HEK293 (cell line): ENCODE results near the gene SPDYE3.
A peak's percentile ranks its signal among the peaks of the same experiment; 100 is the strongest.

Experiments used
- FEZF1 ChIP-seq: fragments of 450-650 bp; formaldehyde crosslinking; IDR thresholded peaks from 2 replicates; pipeline ENCODE4 v1.5.1; 2016; ENCODE audit warnings: missing biosample characterization, missing genetic modification characterization
- KLF1 ChIP-seq: fragments of 450-650 bp; formaldehyde crosslinking; IDR thresholded peaks from 2 replicates; pipeline ENCODE4 v1.5.1; 2016; ENCODE audit warnings: missing biosample characterization, missing genetic modification characterization
- KLF10 ChIP-seq: fragments of 450-650 bp; IDR thresholded peaks from 2 replicates; pipeline ENCODE4 v1.5.1; 2018; ENCODE audit warnings: missing biosample characterization, mild to moderate bottlenecking, missing genetic modification characterization
- KLF8 ChIP-seq: fragments of 450-650 bp; formaldehyde crosslinking; IDR thresholded peaks from 2 replicates; pipeline ENCODE4 v1.5.1; 2016; ENCODE audit warnings: missing biosample characterization, missing genetic modification characterization
- MEIS1 ChIP-seq: sonication (generic); formaldehyde crosslinking; IDR thresholded peaks from 2 replicates; pipeline ENCODE4 v1.8.1; 2022; ENCODE audit warnings: missing genetic modification reagents, mild to moderate bottlenecking, borderline replicate concordance
- MZF1 ChIP-seq: fragments of 450-650 bp; formaldehyde crosslinking; IDR thresholded peaks from 2 replicates; pipeline ENCODE4 v1.5.1; 2017; ENCODE audit warnings: missing biosample characterization, missing genetic modification characterization, borderline replicate concordance
- YY1 ChIP-seq: fragments of 450-650 bp; formaldehyde crosslinking; IDR thresholded peaks from 2 replicates; pipeline ENCODE4 v1.5.1; 2018; ENCODE audit warnings: missing biosample characterization, missing genetic modification characterization
- ZBTB8A ChIP-seq: fragments of 450-650 bp; formaldehyde crosslinking; IDR thresholded peaks from 2 replicates; pipeline ENCODE4 v1.5.1; 2016; ENCODE audit warnings: missing biosample characterization, missing genetic modification characterization
- ZIC2 ChIP-seq: fragments of 450-650 bp; formaldehyde crosslinking; IDR thresholded peaks from 2 replicates; pipeline ENCODE4 v1.5.1; 2016; ENCODE audit warnings: missing biosample characterization, missing genetic modification characterization
- ZNF19 ChIP-seq: fragments of 450-650 bp; formaldehyde crosslinking; IDR thresholded peaks from 2 replicates; pipeline ENCODE4; 2016; ENCODE audit warnings: missing biosample characterization, missing genetic modification characterization, low read depth
- ZNF324 ChIP-seq: fragments of 450-650 bp; formaldehyde crosslinking; IDR thresholded peaks from 2 replicates; pipeline ENCODE4 v1.5.1; 2016; ENCODE audit warnings: missing biosample characterization, missing genetic modification characterization
- ZNF335 ChIP-seq: fragments of 450-650 bp; formaldehyde crosslinking; conservative IDR thresholded peaks from 2 replicates; pipeline ENCODE4 v1.5.1; 2016; ENCODE audit warnings: missing biosample characterization, missing genetic modification characterization
- ZNF394 ChIP-seq: fragments of 450-650 bp; formaldehyde crosslinking; IDR thresholded peaks from 2 replicates; pipeline ENCODE4 v1.5.1; 2016; ENCODE audit warnings: missing biosample characterization, missing genetic modification characterization, mild to moderate bottlenecking, moderate library complexity, borderline replicate concordance
- ZNF610 ChIP-seq: fragments of 450-650 bp; formaldehyde crosslinking; IDR thresholded peaks from 2 replicates; pipeline ENCODE4 v1.5.1; 2016; ENCODE audit warnings: missing biosample characterization, missing genetic modification characterization, borderline replicate concordance
- ZNF843 ChIP-seq: fragments of 450-650 bp; formaldehyde crosslinking; IDR thresholded peaks from 2 replicates; pipeline ENCODE4 v1.5.1; 2016; ENCODE audit warnings: missing biosample characterization, missing genetic modification characterization
- TF ChIP-seq, protein P1 (sequence below): fragments of 450-650 bp; formaldehyde crosslinking; IDR thresholded peaks from 2 replicates; pipeline ENCODE4 v1.5.1; 2017; ENCODE audit warnings: missing biosample characterization, mild to moderate bottlenecking, missing genetic modification characterization, moderate library complexity
- TF ChIP-seq, protein P2 (sequence below): fragments of 450-650 bp; formaldehyde crosslinking; IDR thresholded peaks from 2 replicates; pipeline ENCODE4 v1.5.1; 2016; ENCODE audit warnings: missing biosample characterization, missing genetic modification characterization
- TF ChIP-seq, protein P3 (sequence below): fragments of 450-650 bp; formaldehyde crosslinking; IDR thresholded peaks from 2 replicates; pipeline ENCODE4 v1.5.1; 2016; ENCODE audit warnings: missing biosample characterization, missing genetic modification characterization, borderline replicate concordance
- TF ChIP-seq, protein P4 (sequence below): fragments of 450-650 bp; formaldehyde crosslinking; IDR thresholded peaks from 2 replicates; pipeline ENCODE4 v1.5.1; 2016; ENCODE audit warnings: missing biosample characterization, missing genetic modification characterization
- TF ChIP-seq, protein P5 (sequence below): fragments of 450-650 bp; formaldehyde crosslinking; conservative IDR thresholded peaks from 2 replicates; pipeline ENCODE4 v1.5.1; 2016; ENCODE audit warnings: low read depth, missing biosample characterization, missing genetic modification characterization

Gene SPDYE3

DNA sequence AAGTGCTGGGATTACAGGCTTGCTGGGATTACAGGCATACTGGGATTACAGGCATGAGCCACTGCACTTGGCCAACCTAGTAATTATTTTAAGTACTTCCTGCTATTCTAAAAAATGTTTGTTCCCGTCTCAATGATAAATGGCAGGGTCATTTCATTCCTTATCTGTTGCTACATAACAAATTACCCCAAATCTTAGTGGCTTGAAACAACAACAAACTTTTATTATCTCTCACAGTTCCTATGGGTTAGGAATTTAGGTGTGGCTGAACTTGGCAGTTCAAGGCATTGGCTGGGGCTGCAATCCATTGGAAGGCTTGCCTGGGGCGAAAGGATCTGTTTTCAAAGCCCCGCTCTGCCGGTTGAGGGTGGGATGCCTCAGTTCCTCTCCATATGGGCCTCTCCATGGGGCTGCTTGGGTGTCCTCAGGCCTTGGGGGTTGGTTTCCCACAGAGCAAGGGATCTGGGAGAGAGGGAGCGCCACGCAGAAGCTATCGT is 42.8 kb upstream of the SPDYE3 start (continued):
- peak; percentile 97 for TF ChIP-seq ZNF843 (tag by site-specific recombination)
- peak; percentile 92 for TF ChIP-seq KLF1 (tag by site-specific recombination)
- TF ChIP-seq, protein P1, sequence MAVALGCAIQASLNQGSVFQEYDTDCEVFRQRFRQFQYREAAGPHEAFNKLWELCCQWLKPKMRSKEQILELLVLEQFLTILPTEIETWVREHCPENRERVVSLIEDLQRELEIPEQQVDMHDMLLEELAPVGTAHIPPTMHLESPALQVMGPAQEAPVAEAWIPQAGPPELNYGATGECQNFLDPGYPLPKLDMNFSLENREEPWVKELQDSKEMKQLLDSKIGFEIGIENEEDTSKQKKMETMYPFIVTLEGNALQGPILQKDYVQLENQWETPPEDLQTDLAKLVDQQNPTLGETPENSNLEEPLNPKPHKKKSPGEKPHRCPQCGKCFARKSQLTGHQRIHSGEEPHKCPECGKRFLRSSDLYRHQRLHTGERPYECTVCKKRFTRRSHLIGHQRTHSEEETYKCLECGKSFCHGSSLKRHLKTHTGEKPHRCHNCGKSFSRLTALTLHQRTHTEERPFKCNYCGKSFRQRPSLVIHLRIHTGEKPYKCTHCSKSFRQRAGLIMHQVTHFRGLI = peak; percentile 73
- peak; percentile 37; the same call in 1 of the 2 replicates for TF ChIP-seq ZNF394 (tag by site-specific recombination)
- peak; percentile 34; the same call in 1 of the 2 replicates for TF ChIP-seq MZF1 (tag by site-specific recombination)
- peak; percentile 41; the same call in 1 of the 2 replicates for TF ChIP-seq ZNF335 (tag by site-specific recombination)
- TF ChIP-seq, protein P2, sequence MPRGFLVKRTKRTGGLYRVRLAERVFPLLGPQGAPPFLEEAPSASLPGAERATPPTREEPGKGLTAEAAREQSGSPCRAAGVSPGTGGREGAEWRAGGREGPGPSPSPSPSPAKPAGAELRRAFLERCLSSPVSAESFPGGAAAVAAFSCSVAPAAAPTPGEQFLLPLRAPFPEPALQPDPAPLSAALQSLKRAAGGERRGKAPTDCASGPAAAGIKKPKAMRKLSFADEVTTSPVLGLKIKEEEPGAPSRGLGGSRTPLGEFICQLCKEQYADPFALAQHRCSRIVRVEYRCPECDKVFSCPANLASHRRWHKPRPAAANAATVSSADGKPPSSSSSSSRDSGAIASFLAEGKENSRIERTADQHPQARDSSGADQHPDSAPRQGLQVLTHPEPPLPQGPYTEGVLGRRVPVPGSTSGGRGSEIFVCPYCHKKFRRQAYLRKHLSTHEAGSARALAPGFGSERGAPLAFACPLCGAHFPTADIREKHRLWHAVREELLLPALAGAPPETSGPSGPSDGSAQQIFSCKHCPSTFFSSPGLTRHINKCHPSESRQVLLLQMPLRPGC = peak; percentile 88
- TF ChIP-seq YY1 (tag by site-specific recombination) = peak; percentile 34; the same call in 1 of the 2 replicates
- peak; percentile 79 for TF ChIP-seq ZIC2 (tag by site-specific recombination)
- TF ChIP-seq ZNF324 = 0 out of 2 replicates have a peak, but pooled peaks have one; percentile 70
- TF ChIP-seq, protein P3, sequence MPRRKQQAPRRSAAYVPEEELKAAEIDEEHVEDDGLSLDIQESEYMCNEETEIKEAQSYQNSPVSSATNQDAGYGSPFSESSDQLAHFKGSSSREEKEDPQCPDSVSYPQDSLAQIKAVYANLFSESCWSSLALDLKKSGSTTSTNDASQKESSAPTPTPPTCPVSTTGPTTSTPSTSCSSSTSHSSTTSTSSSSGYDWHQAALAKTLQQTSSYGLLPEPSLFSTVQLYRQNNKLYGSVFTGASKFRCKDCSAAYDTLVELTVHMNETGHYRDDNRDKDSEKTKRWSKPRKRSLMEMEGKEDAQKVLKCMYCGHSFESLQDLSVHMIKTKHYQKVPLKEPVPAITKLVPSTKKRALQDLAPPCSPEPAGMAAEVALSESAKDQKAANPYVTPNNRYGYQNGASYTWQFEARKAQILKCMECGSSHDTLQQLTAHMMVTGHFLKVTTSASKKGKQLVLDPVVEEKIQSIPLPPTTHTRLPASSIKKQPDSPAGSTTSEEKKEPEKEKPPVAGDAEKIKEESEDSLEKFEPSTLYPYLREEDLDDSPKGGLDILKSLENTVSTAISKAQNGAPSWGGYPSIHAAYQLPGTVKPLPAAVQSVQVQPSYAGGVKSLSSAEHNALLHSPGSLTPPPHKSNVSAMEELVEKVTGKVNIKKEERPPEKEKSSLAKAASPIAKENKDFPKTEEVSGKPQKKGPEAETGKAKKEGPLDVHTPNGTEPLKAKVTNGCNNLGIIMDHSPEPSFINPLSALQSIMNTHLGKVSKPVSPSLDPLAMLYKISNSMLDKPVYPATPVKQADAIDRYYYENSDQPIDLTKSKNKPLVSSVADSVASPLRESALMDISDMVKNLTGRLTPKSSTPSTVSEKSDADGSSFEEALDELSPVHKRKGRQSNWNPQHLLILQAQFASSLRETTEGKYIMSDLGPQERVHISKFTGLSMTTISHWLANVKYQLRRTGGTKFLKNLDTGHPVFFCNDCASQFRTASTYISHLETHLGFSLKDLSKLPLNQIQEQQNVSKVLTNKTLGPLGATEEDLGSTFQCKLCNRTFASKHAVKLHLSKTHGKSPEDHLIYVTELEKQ = peak; percentile 59; the same call in 1 of the 2 replicates
- TF ChIP-seq ZBTB8A = peak; percentile 80
- peak; percentile 95 for TF ChIP-seq FEZF1
- TF ChIP-seq KLF8 (tag by site-specific recombination) = peak; percentile 20; the same call in 1 of the 2 replicates
- peak; percentile 88 for TF ChIP-seq KLF10 (tag by site-specific recombination)
- TF ChIP-seq, protein P4, sequence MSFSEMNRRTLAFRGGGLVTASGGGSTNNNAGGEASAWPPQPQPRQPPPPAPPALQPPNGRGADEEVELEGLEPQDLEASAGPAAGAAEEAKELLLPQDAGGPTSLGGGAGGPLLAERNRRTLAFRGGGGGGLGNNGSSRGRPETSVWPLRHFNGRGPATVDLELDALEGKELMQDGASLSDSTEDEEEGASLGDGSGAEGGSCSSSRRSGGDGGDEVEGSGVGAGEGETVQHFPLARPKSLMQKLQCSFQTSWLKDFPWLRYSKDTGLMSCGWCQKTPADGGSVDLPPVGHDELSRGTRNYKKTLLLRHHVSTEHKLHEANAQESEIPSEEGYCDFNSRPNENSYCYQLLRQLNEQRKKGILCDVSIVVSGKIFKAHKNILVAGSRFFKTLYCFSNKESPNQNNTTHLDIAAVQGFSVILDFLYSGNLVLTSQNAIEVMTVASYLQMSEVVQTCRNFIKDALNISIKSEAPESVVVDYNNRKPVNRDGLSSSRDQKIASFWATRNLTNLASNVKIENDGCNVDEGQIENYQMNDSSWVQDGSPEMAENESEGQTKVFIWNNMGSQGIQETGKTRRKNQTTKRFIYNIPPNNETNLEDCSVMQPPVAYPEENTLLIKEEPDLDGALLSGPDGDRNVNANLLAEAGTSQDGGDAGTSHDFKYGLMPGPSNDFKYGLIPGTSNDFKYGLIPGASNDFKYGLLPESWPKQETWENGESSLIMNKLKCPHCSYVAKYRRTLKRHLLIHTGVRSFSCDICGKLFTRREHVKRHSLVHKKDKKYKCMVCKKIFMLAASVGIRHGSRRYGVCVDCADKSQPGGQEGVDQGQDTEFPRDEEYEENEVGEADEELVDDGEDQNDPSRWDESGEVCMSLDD (tag by site-specific recombination) = 0 out of 2 replicates have a peak, but pooled peaks have one; percentile 20
- TF ChIP-seq, protein P5, sequence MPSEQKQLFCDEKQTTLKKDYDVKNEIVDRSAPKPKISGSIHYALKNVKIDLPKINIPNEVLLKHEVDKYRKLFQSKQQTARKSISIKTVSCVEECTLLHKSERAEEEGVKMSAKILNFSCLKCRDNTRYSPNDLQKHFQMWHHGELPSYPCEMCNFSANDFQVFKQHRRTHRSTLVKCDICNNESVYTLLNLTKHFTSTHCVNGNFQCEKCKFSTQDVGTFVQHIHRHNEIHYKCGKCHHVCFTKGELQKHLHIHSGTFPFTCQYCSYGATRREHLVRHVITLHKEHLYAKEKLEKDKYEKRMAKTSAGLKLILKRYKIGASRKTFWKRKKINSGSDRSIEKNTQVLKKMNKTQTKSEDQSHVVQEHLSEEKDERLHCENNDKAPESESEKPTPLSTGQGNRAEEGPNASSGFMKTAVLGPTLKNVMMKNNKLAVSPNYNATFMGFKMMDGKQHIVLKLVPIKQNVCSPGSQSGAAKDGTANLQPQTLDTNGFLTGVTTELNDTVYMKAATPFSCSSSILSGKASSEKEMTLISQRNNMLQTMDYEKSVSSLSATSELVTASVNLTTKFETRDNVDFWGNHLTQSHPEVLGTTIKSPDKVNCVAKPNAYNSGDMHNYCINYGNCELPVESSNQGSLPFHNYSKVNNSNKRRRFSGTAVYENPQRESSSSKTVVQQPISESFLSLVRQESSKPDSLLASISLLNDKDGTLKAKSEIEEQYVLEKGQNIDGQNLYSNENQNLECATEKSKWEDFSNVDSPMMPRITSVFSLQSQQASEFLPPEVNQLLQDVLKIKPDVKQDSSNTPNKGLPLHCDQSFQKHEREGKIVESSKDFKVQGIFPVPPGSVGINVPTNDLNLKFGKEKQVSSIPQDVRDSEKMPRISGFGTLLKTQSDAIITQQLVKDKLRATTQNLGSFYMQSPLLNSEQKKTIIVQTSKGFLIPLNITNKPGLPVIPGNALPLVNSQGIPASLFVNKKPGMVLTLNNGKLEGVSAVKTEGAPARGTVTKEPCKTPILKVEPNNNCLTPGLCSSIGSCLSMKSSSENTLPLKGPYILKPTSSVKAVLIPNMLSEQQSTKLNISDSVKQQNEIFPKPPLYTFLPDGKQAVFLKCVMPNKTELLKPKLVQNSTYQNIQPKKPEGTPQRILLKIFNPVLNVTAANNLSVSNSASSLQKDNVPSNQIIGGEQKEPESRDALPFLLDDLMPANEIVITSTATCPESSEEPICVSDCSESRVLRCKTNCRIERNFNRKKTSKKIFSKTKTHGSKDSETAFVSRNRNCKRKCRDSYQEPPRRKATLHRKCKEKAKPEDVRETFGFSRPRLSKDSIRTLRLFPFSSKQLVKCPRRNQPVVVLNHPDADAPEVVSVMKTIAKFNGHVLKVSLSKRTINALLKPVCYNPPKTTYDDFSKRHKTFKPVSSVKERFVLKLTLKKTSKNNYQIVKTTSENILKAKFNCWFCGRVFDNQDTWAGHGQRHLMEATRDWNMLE = 0 out of 2 replicates have a peak, but pooled peaks have one; percentile 15
- TF ChIP-seq MEIS1 = 0 out of 2 replicates have a peak, but pooled peaks have one; percentile 48
- 0 out of 2 replicates have a peak, but pooled peaks have one; percentile 22 for TF ChIP-seq ZNF610
- TF ChIP-seq ZNF19 = 0 out of 2 replicates have a peak, but pooled peaks have one; percentile 49
